ENCODE results near the gene SOX10. TPM values are rescaled to one million over a fixed set of nuclear protein-coding genes. Genes with fewer than 3 reads are reported as not detected.

Gene SOX10
- total RNA-seq, 4 donors from 2014 or later = 0.17 to 0.62 (median 0.59) TPM; not detected in 1

GRCh38 chr22:37923927-37924326, 60.4 kb downstream of the SOX10 start:
- H3K27ac ChIP-seq = no peak overlapping the region
- H3K4me1 ChIP-seq = no peaks in the 10 kb centered on the region
- no peaks in the 10 kb centered on the region for H3K9me3 ChIP-seq
- no peak overlapping the region for H3K4me3 ChIP-seq
- intact Hi-C loops (cut with DNase I; ENCODE audit: low total_unique reads) = no loop called here
- no peaks in the 10 kb centered on the region for H3K27me3 ChIP-seq
- no peak for DNase-seq
- H3K36me3 ChIP-seq = peaks cover 0 to 53% of the 10 kb centered on the region in 2 donors
- no peak for TF ChIP-seq CTCF (IDR thresholded peaks at IDR 0.05 in 4 of 5, conservative IDR thresholded peaks at IDR 0.05 in 1 of 5)
- TF ChIP-seq POLR2A (IDR thresholded peaks at IDR 0.05) = no peak
- in situ Hi-C loops (cut with MboI; ENCODE audit: low sequenced_read_pairs in 4 of 4) = no loop called here
- no peak for ATAC-seq

Small RNAs within 50 kb of the gene (microRNA-seq; reads per million reads assigned to microRNA genes)
- 0 to 1.2 reads per million in 2 donors for gene MIR4534 (ENCODE audit: borderline replicate concordance in 2 of 2)
- gene MIR6820 (ENCODE audit: borderline replicate concordance in 2 of 2) = 0 to 4.7 reads per million in 2 donors

Other genes starting within 250 kb of the SOX10 start
- gene GCAT, start 176.6 kb downstream of the SOX10 start, total RNA-seq = 10 to 100 TPM in 3 of 4 donors, 1 to 10 TPM in 1; 10.0 to 21.5 (median 15.1) TPM
- not detected for gene GALR3, start 161.2 kb downstream of the SOX10 start, total RNA-seq
- 10 to 100 TPM; 20.8 to 43.9 (median 27.3) TPM for gene ANKRD54, start 140.2 kb downstream of the SOX10 start, total RNA-seq
- gene EIF3L, start 135.1 kb downstream of the SOX10 start, total RNA-seq = 100 to 1,000 TPM; 291 to 406 (median 343) TPM
- 10 to 100 TPM; 14.4 to 29.4 (median 21.1) TPM for gene MICALL1, start 78.3 kb downstream of the SOX10 start, total RNA-seq
- 1 to 10 TPM in 1 of 4 donors, under 1 TPM in 2, not detected in 1; 0.20 to 1.1 (median 0.35) TPM for gene C22orf23, start 31.0 kb downstream of the SOX10 start, total RNA-seq
- 100 to 1,000 TPM in 3 of 4 donors, 10 to 100 TPM in 1; 84.1 to 152 (median 134) TPM for gene POLR2F, start 30.9 kb downstream of the SOX10 start, total RNA-seq
- gene PICK1, start 72.8 kb upstream of the SOX10 start, total RNA-seq = 10 to 100 TPM; 36.4 to 63.8 (median 50.1) TPM
- gene SLC16A8, start 99.6 kb upstream of the SOX10 start, total RNA-seq = under 1 TPM in 1 of 4 donors, not detected in 3; 0.42 TPM
- 1 to 10 TPM in 1 of 4 donors, under 1 TPM in 2, not detected in 1; 0.16 to 1.7 (median 0.72) TPM for gene BAIAP2L2, start 126.1 kb upstream of the SOX10 start, total RNA-seq
- 10 to 100 TPM in 2 of 4 donors, 1 to 10 TPM in 2; 9.1 to 19.5 (median 12.1) TPM for gene PLA2G6, start 197.3 kb upstream of the SOX10 start, total RNA-seq
- 100 to 1,000 TPM in 1 of 4 donors, 10 to 100 TPM in 3; 19.3 to 448 (median 33.4) TPM for gene MAFF, start 217.4 kb upstream of the SOX10 start, total RNA-seq